GM18907 (cell line): Measurements from ENCODE around the gene POU2F3.
A peak's percentile ranks its signal among the peaks of the same experiment; 100 is the strongest.

Source experiments
- ATAC-seq: cut with Tn5 transposase; IDR thresholded peaks from one replicate; pipeline ENCODE4 v1.9.1; 2021; ENCODE audit warnings: mild to moderate bottlenecking, moderate library complexity; ENCODE audit not compliant: unreplicated experiment

The POU2F3 gene

GRCh38 chr11:120316880-120317688, 77.1 kb downstream of the POU2F3 start:
- ATAC-seq: no peak

- no peak for ATAC-seq
Observed at GRCh38 chr11:120317689-120318480, 77.9 kb downstream of the POU2F3 start.

- no peak for ATAC-seq
Observed at GRCh38 chr11:120318906-120319305, 79.0 kb downstream of the POU2F3 start.

GRCh38 chr11:120324932-120325810, 85.2 kb downstream of the POU2F3 start, which contains the start of gene TLCD5:
TLCD5 (plus strand) TSS chr11:120325299; CDS start chr11:120327442, 2,143 bp downstream.
- ATAC-seq: peak; percentile 51

DNA sequence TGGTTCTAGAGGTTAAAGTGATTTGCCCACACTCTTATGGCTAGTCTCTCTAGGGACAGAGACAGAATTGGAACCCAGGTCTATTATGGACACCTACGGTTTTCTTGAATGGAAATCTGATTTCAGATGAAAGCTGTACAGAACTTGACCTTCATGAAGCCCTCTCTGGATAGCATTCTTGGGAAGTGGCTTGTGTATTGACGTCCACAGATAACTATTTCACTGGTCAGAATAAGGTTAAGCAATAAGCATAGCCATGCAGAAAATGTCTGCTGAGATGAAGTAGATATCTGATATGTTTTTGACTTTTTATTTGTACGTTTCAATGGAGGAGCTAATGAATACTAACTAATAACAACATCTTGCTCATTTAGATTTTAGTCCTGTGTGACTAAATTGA, 86.3 kb downstream of the POU2F3 start:
- ATAC-seq: no peak

DNA sequence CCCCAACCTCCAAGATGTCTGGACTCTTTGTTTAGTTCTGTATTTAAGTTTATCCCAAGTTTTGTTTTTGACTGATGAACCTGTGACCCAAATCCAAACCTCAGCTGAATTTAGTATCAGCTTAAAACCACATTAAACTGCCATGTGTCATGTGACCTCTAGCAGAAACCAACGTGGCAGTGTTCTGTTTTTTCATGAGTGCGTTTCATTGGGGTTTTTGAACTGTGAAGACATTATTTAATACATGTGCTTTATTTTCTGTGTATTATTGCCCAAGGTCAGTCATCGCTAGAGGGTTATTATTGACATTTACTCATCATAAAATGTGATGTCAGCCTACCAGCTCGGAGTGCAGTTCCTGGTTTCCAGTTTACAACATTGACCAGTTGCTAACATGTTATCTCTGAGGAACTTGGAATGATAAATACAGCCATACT, 86.9 kb downstream of the POU2F3 start:
- ATAC-seq: no peak

- no peak for ATAC-seq
Observed at GRCh38 chr11:120327311-120327710, 87.4 kb downstream of the POU2F3 start.

DNA sequence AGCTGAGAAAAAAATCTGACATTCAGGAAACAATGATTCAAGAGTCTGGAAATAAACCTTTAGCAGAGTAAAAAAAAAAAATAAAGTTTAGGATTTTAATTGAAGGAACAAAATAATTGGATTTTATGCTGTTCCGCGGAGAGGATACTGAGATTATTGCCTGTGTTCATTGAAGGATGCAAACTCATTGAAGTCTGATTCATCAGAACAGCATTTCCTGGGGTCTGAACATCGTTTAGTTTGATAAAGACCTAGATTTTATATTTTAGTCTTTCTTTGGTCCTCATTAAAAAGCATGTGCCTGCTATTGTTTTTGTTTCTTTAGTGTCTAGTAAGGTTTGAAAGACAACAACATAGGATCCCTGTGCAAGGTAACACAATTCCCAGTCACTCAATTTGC, 89.6 kb downstream of the POU2F3 start:
- ATAC-seq: no peak

DNA sequence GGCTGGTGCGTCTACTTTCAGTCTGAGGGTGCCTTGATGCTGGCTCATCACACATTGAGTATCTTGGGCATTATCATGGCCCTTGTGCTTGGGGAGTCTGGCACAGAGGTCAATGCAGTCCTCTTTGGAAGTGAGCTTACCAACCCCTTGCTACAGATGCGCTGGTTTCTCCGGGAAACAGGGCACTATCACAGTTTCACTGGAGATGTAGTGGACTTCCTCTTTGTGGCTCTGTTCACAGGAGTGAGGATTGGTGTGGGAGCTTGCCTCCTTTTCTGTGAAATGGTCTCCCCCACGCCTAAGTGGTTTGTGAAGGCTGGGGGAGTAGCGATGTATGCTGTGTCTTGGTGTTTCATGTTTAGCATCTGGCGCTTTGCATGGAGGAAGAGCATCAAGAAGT, 90.1 kb downstream of the POU2F3 start:
- ATAC-seq: no peak

DNA sequence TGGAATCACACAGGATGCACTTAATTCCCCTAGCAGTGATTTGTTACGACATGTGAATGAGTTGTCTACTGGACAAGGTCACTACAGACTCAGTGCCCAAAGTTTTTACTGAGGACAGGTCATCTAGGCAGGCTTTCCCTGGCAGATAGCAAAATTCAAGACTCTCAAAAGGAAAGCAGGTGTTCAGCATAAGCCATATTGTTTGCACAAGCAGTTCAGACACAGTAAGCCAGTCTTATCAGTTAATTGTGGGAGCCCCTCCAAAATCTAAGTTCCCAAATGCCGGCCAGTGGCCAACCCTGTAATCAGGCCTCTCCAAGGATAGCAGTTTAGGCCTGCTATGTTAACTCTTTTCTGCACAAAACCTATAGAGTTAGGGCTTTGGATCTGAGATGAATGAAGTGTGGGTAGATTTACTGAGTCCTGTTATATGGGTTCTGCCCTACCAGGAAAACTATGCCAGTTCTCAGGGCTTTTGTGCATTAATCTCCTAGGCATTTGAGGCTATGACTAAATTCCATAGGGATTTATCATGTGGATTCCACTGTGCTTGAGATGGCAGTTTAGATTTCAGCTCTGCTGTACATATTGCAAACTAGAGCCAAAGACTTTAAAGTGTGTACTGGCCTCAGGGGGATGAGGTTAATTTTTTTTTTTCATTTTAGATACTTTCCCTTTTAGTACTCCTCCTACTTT, 91.5 kb downstream of the POU2F3 start:
- no peak for ATAC-seq

- ATAC-seq: no peak
Observed at GRCh38 chr11:120332822-120333716, 93.1 kb downstream of the POU2F3 start.

GRCh38 chr11:120333801-120334200, 93.9 kb downstream of the POU2F3 start:
- ATAC-seq: no peak

- no peak for ATAC-seq
Observed at GRCh38 chr11:120334332-120334731, 94.4 kb downstream of the POU2F3 start.

DNA sequence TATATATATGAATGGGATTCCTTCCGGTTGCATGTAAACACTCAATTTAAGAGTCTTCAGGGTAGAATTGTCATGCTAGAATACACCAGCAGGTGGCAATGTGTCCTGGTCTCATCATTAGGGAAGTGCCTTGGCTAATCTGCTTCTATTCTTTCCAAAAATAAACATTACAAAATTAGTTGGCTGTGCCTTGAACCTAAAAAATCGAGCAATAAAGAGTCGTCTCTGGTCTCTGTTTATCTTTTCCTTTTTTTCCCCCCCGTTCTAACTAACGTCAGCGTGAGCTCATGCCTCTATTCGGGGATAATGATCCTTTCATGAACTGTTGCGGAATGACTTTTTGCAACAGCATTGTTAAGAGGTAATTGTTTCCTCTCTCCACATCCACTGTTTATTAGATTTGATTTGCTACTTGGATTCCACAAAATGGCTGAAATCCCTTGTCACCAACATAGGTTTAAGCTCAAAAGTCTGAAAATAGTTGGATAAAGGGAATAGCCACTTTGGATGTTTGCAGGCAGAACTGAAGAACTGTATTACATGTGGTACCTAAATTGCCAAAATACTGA, 95.0 kb downstream of the POU2F3 start:
- no peak for ATAC-seq

DNA sequence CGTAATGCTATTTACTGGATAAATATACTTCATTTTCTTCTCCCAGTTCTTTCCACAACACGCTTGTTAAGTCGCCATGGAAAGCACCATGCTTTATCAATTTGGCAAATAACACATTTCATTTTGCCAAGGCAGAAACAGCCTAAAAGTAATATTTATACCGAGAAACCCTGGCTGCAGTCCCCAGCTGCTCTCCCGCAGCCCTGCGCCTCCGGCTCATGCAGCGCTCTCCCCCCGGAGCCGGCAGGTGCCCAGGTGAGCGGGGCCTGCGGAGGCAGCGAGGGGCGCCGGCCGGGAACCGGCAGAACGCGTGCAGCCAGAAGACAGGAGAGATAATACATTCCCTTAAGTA, 95.6 kb downstream of the POU2F3 start:
- ATAC-seq: peak; percentile 32

DNA sequence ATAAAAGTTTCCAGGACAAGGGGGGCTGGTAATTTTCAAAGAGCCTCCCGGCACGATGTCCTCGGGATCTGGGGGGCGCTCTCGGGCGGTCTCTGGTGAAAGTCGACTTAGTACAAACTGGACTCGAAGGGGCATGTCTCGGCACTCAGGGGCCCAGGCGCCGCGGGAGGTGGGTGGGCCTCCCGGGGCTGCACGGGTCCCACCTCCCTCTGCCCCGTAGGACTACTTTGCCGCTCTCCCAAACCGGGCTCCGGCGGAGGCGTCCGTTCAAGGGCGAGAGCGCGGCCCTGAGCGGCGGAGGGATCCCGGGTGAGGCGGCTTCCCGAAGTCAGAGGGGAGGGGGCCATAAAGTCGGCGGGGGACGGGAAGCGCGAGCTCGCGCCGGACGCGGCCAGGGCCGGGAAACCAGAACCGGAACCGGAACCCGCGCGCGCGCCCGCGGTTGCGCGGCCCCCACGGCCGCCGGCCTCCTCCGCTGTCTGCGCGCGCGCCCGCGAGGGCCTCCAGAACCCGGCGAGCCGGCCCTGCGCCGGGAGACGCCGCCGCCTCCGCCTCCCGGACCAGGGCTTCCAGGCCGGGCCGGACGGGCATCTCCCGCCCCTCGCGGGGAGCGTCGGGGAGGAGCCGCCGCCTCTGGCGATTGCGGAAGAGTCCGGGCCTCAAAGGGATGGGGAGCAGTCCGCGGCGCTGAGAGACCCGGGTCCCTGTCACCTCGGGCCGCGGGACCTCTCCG, 96.1 kb downstream of the POU2F3 start, which contains the start of gene ARHGEF12:
ARHGEF12 (plus strand) TSS at position 506 of the 733 bp plus-strand sequence. CDS start 831 bp downstream, outside the sequence.
- ATAC-seq: peak; percentile 70

GRCh38 chr11:120336641-120337354, 96.9 kb downstream of the POU2F3 start:
- ATAC-seq: peak; percentile 34
